Glutamatergic neuron (in vitro differentiated cells): ENCODE measurements around the gene ACTL6B. TPM values are rescaled to one million over a fixed set of nuclear protein-coding genes. Genes with fewer than 3 reads are reported as not detected.

ENCODE experiments used
- DNase-seq: peaks from one replicate; pipeline ENCODE4 v3.0.0; 2022
- H3K27ac Mint-ChIP-seq: one replicate; pipeline ENCODE4 v1.8.0; 2020; ENCODE audit warnings: mild to moderate bottlenecking, mixed read lengths, inconsistent platforms; ENCODE audit not compliant: unreplicated experiment
- H3K27me3 Mint-ChIP-seq: one replicate; pipeline ENCODE4 v1.8.0; 2020; ENCODE audit warnings: mild to moderate bottlenecking, moderate library complexity, mixed read lengths, inconsistent platforms; ENCODE audit not compliant: unreplicated experiment
- H3K36me3 Mint-ChIP-seq: one replicate; pipeline ENCODE4 v1.8.0; 2020; ENCODE audit warnings: mild to moderate bottlenecking, mixed read lengths, inconsistent platforms; ENCODE audit not compliant: unreplicated experiment
- H3K4me1 Mint-ChIP-seq: one replicate; pipeline ENCODE4 v1.8.0; 2020; ENCODE audit warnings: mild to moderate bottlenecking, low read depth, mixed read lengths, inconsistent platforms; ENCODE audit not compliant: unreplicated experiment
- H3K4me3 Mint-ChIP-seq: one replicate; pipeline ENCODE4 v1.8.0; 2020; ENCODE audit warnings: mild to moderate bottlenecking, mixed read lengths, inconsistent platforms; ENCODE audit not compliant: unreplicated experiment
- H3K9me3 Mint-ChIP-seq: one replicate; pipeline ENCODE4 v1.8.0; 2020; ENCODE audit warnings: mild to moderate bottlenecking, moderate library complexity, mixed read lengths, inconsistent platforms; ENCODE audit not compliant: unreplicated experiment
- CTCF ChIP-seq: fragments of 200-600 bp; sonication (generic); IDR thresholded peaks from one replicate; pipeline ENCODE4 v1.5.0; 2021; ENCODE audit not compliant: partially characterized antibody, unreplicated experiment
- total RNA-seq: library from RNA; stranded (reverse); fragmentation: NEBNext Ultra II Directional; extraction: Animal tissue kit (Norgen Biotek cat#: 25700); gene quantifications from one replicate; pipeline ENCODE4 v1.2.1, GENCODE V29; 2021; ENCODE audit not compliant: unreplicated experiment

Gene ACTL6B
- total RNA-seq, 1 donor from 2014 or later: 95.2 TPM

DNA sequence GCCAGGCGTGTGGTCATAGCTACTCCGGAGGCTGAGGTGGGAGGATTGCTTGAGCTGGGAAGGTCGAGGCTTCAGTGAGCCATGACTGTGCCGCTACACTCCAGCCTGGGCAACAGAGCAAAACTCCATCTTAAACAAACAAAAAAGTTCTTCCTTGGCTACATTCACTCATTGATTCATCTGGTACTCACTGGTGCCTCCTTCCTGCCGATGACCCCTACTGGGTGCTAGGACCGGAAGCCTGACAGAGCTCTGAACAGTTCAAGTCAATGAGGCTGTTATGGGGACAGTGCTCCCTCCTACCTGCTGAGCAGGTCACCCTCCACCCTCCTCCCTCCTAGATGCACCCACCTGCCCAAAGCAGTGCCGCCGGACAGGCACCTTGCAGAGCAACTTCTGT, 49.1 kb downstream of the ACTL6B start:
- no peak for DNase-seq
- H3K4me1 Mint-ChIP-seq: peaks cover 10% of the 10 kb centered on the region
- no peak overlapping the region for H3K27ac Mint-ChIP-seq
- H3K9me3 Mint-ChIP-seq: peaks cover 8% of the 10 kb centered on the region
- no peak overlapping the region for H3K4me3 Mint-ChIP-seq
- peaks cover 7% of the 10 kb centered on the region for H3K27me3 Mint-ChIP-seq
- TF ChIP-seq CTCF: no peak
- no peaks in the 10 kb centered on the region for H3K36me3 Mint-ChIP-seq

DNA sequence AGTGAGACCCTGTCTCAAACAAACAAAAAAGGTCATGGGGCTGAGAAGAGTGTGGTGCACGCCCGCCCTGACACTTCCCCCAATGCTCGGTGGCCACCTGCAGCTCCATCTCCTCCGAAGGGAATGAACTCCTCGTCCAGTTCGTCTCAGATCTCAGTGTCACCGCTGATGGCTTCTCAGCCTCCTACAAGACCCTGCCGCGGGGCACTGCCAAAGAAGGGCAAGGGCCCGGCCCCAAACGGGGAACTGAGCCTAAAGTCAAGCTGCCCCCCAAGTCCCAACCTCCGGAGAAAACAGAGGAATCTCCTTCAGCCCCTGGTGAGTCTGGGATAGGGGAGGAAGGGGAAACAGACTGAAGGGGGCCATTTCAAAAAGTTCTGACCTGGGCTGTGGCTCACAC, 49.9 kb downstream of the ACTL6B start:
- Mint-ChIP-seq H3K27me3 (peaks cover 7% of the 10 kb centered on the region), H3K4me3 (peak overlapping the region; percentile 57), H3K36me3 (no peaks in the 10 kb centered on the region), H3K4me1 (peaks cover 11% of the 10 kb centered on the region), H3K27ac (no peak overlapping the region), H3K9me3 (peaks cover 6% of the 10 kb centered on the region)
- TF ChIP-seq CTCF: no peak
- DNase-seq: no peak

- TF ChIP-seq CTCF: no peak
- H3K27ac Mint-ChIP-seq: no peak overlapping the region
These were observed 51.0 kb downstream of the ACTL6B start for GRCh38 chr7:100604976-100605911.

DNA sequence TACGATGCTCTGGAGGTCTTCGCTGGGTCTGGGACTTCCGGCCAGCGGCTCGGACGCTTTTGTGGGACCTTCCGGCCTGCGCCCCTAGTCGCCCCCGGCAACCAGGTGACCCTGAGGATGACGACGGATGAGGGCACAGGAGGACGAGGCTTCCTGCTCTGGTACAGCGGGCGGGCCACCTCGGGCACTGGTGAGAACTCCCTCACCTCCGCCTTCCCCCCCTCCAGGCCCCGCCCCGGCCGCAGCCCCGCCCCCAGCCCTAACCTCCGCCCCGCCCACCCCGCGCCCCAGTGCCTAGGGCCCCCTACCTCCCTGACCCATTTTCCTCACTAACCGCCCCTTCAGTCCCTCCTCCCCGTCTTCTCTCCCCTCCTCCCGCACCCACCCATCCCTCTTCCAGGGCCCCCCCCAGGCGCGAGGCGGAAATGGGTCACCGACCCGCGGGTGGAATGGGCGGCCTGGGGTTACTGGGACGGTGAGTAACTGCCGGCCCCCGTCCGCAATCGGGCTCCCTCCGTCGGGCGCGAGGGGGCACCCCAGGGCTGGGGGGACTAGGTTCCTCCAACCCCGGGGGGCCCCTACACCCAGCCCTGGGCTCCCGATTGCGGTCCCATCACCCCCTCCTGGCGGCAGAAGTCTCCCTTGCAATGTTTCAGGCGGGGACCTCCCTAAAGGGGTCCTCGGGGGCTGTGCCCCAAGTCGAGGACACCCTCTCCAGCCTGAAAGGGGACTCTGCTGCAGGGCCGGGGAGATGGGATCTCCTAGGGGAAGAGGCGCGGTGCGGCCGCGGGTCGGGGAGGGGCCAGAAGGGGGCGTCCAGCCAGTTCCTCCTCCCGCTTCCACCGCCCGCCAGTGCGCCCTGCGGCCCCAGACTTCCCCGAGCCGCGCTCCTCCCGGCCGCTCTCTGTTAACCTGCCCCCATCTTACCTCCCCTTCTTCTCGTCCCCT, 51.9 kb downstream of the ACTL6B start:
- Mint-ChIP-seq H3K27ac (peak overlapping the region; percentile 52), H3K36me3 (no peaks in the 10 kb centered on the region), H3K27me3 (peaks cover 5% of the 10 kb centered on the region), H3K4me3 (peak overlapping the region; percentile 84), H3K4me1 (peaks cover 11% of the 10 kb centered on the region), H3K9me3 (peaks cover 4% of the 10 kb centered on the region)
- TF ChIP-seq CTCF: peak; percentile 54
- peak; percentile 86 for DNase-seq

More at GRCh38 chr7:100604976-100605911, 51.0 kb downstream of the ACTL6B start:
- H3K4me3 Mint-ChIP-seq: peak overlapping the region; percentile 84
- peak; percentile 54 for DNase-seq
- peaks cover 5% of the 10 kb centered on the region for H3K27me3 Mint-ChIP-seq
- peaks cover 4% of the 10 kb centered on the region for H3K9me3 Mint-ChIP-seq
- H3K36me3 Mint-ChIP-seq: no peaks in the 10 kb centered on the region
- H3K4me1 Mint-ChIP-seq: peaks cover 11% of the 10 kb centered on the region
